Stimulated activated CD4-positive, alpha-beta T cell treated with anti-CD3 and anti-CD28 coated beads, Interleukin-12 subunit alpha, Interleukin-12 subunit beta, amount 100 ng/mL, for 48 hours (primary cell): ENCODE data around the gene KLK6.
A peak's percentile ranks its signal among the peaks of the same experiment; 100 is the strongest.

Source experiments
- DNase-seq, 3 donors: peaks; one replicate each; pipeline ENCODE4 v3.0.0-alpha.2; 2020; ENCODE audit warnings: low read depth in 2 of 3, low spot score in 1 of 3

The KLK6 gene

GRCh38 chr19:50959731-50960500, 9.5 kb downstream of the KLK6 start:
- DNase-seq = no peak

DNA sequence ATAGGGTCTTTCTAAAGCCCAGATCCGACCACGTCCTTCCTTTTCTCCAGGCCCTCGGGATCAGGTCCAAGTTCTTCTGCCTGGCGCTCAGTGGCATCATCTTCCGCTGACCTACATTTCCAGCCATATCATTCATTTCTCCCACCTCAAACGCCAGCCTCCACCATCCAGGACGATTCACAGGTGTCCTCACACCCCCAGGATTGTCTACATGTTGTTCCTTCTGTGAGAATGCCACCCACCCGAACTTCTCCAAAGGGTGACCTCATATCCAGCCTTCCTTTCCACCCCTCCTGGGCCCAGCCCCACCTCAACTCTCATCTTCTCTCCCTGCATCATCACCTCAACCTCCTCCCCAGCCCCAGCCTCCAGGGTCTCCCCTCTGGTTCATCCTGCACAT, 11.8 kb downstream of the KLK6 start:
- no peak for DNase-seq

DNA sequence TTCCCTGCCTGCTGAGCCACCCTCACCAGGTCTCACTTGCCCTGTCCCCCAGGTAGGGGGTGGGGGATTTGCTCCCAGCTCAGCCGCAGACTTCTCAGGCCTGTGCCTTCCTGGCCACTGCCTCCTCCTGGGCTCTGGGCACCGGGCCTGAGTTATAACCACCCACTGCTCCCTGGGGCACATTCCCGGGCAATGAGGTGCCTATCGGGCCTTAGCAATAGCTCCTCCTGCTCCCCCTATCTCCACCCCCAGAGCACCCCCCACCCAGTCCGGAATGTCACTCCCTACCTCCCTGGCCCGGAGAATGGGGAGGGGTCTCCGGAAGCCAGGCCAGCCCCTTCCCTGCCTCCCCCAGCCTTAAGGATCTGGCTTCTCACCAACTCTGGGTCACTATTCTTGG, 16.5 kb downstream of the KLK6 start, which contains the start of gene KLK5:
Gene KLK5, minus strand, starts transcription at position 129 of the 400 bp plus-strand sequence. CDS start 381 bp downstream, outside the sequence.
- DNase-seq = no peak

DNA sequence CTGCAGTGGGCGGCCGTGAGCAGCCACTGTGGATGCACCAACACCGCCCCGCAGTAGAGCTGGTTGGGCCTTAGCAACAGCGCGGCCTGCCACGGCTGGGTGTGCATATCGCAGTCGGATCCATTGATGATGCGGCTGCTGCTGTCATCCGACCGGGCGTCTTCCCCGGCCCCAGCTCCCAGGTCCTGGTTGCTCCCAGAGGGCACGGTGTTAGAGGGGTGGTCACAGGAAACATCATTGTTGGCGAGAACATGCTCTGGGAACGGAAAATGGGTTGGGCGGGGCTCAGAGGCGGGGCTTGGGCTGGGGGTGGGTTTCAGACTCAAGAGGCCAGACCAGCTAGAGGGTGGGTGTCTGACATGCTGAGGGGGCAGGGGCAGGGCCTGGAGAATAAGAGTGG, 19.5 kb downstream of the KLK6 start:
- DNase-seq = no peak

GRCh38 chr19:50947123-50947522, 22.3 kb downstream of the KLK6 start:
- DNase-seq = no peak

DNA sequence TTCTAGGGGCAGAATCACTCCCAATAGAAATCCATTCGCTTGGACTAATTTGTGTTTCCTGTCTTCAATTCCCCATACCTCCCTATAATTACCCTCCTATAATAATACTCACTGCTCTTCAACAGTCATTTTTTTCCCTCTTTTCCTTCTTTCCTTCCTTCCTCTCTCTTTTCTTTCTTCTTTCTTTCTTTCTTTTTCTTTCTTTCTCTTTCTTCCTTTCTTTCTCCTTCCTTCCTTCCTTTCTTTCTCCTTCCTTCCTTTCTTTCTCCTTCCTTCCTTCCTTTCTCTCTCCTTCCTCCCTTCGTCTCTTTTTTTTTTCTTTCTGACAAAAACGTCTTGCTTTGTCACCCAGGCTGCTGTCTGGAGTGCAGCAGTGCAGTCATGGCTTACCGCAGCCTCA, 24.6 kb downstream of the KLK6 start:
- no peak for DNase-seq

DNA sequence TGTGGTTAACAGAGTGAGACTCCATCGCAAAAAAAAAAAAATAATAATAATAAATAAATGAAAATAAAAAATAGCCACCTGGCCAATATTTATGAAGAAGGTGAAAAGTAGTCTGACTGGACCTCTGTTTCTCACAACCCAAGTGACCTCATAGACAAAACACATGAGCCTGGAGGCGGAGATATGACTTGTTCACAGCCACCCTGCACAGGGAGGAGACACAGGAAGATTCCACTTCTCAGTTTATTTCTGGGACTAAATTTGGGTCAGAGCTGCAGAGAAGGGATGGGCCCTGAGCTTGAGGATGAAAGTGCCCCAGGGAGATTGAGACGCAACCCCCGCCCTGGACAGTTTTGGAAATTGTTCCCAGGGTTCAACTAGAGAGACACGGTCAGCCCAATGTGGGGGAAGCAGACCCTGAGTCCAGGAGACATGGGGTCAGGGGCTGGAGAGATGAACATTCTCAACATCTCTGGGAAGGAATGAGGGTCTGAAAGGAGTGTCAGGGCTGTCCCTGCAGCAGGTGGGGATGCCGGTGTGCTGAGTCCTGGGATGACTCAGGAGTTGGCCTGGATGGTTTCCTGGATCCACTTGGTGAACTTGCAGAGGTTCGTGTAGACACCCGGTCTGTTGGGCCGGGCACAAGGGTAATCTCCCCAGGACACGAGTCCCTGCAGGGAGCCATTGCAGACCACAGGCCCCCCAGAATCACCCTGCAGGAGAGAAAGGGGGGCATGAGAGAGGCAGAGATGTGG, 26.1 kb downstream of the KLK6 start:
- no peak for DNase-seq

- no peak for DNase-seq
These were observed 29.8 kb downstream of the KLK6 start for GRCh38 chr19:50939596-50939995.

DNA sequence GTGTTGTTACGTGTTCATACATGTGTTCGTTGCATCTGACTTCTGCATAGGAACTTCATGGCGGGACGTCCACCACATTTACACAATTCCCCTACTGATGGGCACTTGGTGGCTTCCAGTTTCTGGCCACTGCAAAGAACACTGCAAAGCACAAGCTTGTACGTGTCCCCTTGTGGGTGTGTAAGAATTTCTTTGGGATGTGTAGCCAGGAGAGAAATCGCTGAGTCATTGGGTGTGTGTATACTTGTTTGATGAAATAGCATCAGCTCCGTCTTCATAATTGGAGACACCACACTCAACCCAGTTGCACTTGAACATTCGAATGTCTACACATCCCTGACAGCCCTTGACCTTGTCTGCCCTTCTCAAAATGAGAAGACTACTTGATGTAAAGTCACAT, 35.8 kb downstream of the KLK6 start:
- DNase-seq = no peak

GRCh38 chr19:50932690-50933083, 36.7 kb downstream of the KLK6 start:
- no peak for DNase-seq

DNA sequence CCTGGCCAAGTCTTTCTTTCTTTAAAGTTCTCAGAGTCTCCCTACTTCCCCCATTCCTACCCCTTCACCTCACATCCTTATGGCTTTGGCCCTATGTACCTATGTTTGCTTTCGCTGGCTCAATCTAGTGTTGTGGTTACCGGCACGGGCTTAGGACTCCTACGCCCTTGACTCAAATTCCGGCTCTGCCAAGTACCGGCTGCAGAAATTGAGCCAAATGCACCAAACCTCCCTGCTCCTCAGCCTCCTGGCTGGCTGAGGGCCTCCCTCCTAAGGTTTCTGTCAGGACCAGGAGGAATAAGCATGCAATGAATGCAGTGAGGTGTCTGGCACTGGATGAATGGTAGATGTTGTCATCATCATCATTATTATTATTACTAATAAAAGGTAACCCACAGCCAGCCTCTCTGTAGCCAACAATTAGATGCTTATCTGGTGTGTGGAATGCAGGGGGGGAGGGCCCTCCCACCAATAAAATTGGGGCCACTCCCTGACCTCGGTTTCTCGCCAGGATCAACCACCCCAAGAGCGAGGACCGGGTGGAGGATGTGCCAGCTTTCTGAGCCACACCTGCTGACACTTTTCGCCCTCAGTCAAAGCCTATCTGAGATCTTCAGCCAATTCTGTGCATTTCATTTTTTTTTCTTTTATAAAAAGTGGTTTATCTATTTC, 37.2 kb downstream of the KLK6 start:
- no peak for DNase-seq

GRCh38 chr19:50931023-50931422, 38.4 kb downstream of the KLK6 start:
- DNase-seq = no peak

- DNase-seq = no peak
These were observed 40.6 kb downstream of the KLK6 start for GRCh38 chr19:50928831-50929230.

GRCh38 chr19:50926144-50926543, 43.2 kb downstream of the KLK6 start:
- no peak for DNase-seq

GRCh38 chr19:50925734-50926133, 43.7 kb downstream of the KLK6 start:
- DNase-seq = no peak

- DNase-seq = no peak
These were observed 44.8 kb downstream of the KLK6 start for GRCh38 chr19:50924586-50924985.

- peak; percentile 59 to 87 (median 65) for DNase-seq
These were observed 47.0 kb downstream of the KLK6 start for GRCh38 chr19:50922317-50922853.

- no peak for DNase-seq
These were observed 47.7 kb downstream of the KLK6 start for GRCh38 chr19:50921426-50922316.

GRCh38 chr19:50916069-50916468, 53.3 kb downstream of the KLK6 start:
- no peak for DNase-seq
